ENCODE results near the gene ACSL1.

Gene ACSL1

GRCh38 chr4:184750926-184751584 lies 74.7 kb downstream of the ACSL1 start:
- H3K9me3 ChIP-seq (ENCODE audit: severe bottlenecking): no peaks in the 10 kb centered on the region
- no peak overlapping the region for H3K27ac ChIP-seq
- no peaks in the 10 kb centered on the region for H3K27me3 ChIP-seq (ENCODE audit: insufficient read depth, low read depth, severe bottlenecking)
- no peak overlapping the region for H3K4me3 ChIP-seq (ENCODE audit: low read depth, low read length)
- H3K36me3 ChIP-seq: no peaks in the 10 kb centered on the region; the same call in 1 of the 2 replicates
- no peak for DNase-seq
- TF ChIP-seq CTCF (IDR thresholded peaks at IDR 0.05; ENCODE audit: low read depth, low read length): no peak

- no peak for DNase-seq
- H3K4me3 ChIP-seq (ENCODE audit: low read depth, low read length): no peak overlapping the region
- TF ChIP-seq CTCF (IDR thresholded peaks at IDR 0.05; ENCODE audit: low read depth, low read length): no peak
- H3K27ac ChIP-seq: no peak overlapping the region
- no peaks in the 10 kb centered on the region for H3K36me3 ChIP-seq
- H3K9me3 ChIP-seq (ENCODE audit: severe bottlenecking): no peaks in the 10 kb centered on the region
- no peaks in the 10 kb centered on the region for H3K27me3 ChIP-seq (ENCODE audit: insufficient read depth, low read depth, severe bottlenecking)
These were observed 77.5 kb downstream of the ACSL1 start for GRCh38 chr4:184748251-184748652.

- no peaks in the 10 kb centered on the region for H3K9me3 ChIP-seq (ENCODE audit: severe bottlenecking)
- H3K27me3 ChIP-seq (ENCODE audit: insufficient read depth, low read depth, severe bottlenecking): no peaks in the 10 kb centered on the region
- H3K36me3 ChIP-seq: no peaks in the 10 kb centered on the region
- no peak overlapping the region for H3K27ac ChIP-seq
- peak; percentile 56 for DNase-seq
- TF ChIP-seq CTCF (IDR thresholded peaks at IDR 0.05; ENCODE audit: low read depth, low read length): no peak
- no peak overlapping the region for H3K4me3 ChIP-seq (ENCODE audit: low read depth, low read length)
These were observed 78.5 kb downstream of the ACSL1 start for GRCh38 chr4:184747034-184747830.

- TF ChIP-seq CTCF (IDR thresholded peaks at IDR 0.05; ENCODE audit: low read depth, low read length): peak; percentile 80
These were observed 79.7 kb downstream of the ACSL1 start for GRCh38 chr4:184745831-184746795.

GRCh38 chr4:184744236-184744635 lies 81.5 kb downstream of the ACSL1 start:
- DNase-seq: no peak
- Histone ChIP-seq H3K4me3 (ENCODE audit: low read depth, low read length) (no peak overlapping the region), H3K27me3 (ENCODE audit: insufficient read depth, low read depth, severe bottlenecking) (no peaks in the 10 kb centered on the region), H3K9me3 (ENCODE audit: severe bottlenecking) (peaks cover 24% of the 10 kb centered on the region), H3K27ac (no peak overlapping the region), H3K36me3 (no peaks in the 10 kb centered on the region)
- no peak for TF ChIP-seq CTCF (IDR thresholded peaks at IDR 0.05; ENCODE audit: low read depth, low read length)

More at GRCh38 chr4:184745831-184746795, 79.7 kb downstream of the ACSL1 start:
- Histone ChIP-seq H3K4me3 (ENCODE audit: low read depth, low read length) (no peak overlapping the region), H3K9me3 (ENCODE audit: severe bottlenecking) (peaks cover 10% of the 10 kb centered on the region), H3K36me3 (no peaks in the 10 kb centered on the region), H3K27ac (no peak overlapping the region), H3K27me3 (ENCODE audit: insufficient read depth, low read depth, severe bottlenecking) (no peaks in the 10 kb centered on the region)
- DNase-seq: peak; percentile 85
